Measurements from ENCODE around the gene CYB5B.

Gene CYB5B, protein sequence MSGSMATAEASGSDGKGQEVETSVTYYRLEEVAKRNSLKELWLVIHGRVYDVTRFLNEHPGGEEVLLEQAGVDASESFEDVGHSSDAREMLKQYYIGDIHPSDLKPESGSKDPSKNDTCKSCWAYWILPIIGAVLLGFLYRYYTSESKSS

DNA sequence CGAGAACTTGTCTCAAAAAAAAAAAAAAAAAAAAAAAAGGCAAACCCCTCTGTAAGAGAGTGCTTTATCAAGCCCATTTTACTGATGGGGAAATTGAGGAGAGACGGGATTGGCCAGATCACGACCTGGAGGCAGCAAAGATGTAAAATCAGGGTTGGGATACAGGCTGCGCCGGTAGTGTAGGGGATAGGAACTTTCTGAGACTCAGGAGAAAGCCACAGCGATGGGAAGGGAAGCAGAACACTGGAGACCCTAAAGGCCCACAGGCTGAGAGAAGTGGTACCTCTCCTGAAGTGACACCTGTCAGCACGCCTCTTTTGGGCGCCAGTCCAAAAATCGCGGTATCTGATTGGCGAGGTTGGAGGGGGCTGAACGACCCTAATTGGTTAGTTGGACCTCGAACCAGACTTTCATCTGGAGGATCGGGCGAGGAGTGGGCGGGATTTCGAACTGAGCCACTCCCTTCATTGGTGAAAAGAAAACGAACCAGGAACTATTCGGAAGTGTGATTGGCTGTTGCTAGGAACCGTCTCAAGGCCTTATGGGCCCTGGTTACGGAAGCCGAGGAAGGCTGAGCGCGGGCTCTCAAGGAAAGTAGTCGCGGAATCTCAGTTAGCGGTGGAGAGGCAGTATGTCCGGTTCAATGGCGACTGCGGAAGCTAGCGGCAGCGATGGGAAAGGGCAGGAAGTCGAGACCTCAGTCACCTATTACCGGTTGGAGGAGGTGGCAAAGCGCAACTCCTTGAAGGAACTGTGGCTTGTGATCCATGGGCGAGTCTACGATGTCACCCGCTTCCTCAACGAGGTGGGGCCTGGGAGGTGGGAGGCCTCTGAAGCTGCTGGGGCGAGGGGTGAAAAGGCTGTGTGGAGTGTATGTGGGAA, at the start of gene CYB5B:
Gene CYB5B, plus strand, starts transcription at position 567 of the 882 bp plus-strand sequence. Its CDS starts 65 bp downstream, at position 632.
- Histone ChIP-seq H3K9me3 (no peaks in the 10 kb centered on the region), H3K4me3 (peak within 1 kb of the TSS; percentile 57 to 80), H3K36me3 (peaks cover 9 to 20% (median 17%) of the 10 kb centered on the region in 3 donors), H3K4me1 (peaks cover 0 to 20% (median 7%) of the 10 kb centered on the region in 4 donors), H3K27me3 (no peaks in the 10 kb centered on the region), H3K27ac (peak within 1 kb of the TSS; percentile 65 to 78)
- intact Hi-C loops (cut with DNase I; ENCODE audit: low total_unique reads): no loop called here
- TF ChIP-seq, protein P1, sequence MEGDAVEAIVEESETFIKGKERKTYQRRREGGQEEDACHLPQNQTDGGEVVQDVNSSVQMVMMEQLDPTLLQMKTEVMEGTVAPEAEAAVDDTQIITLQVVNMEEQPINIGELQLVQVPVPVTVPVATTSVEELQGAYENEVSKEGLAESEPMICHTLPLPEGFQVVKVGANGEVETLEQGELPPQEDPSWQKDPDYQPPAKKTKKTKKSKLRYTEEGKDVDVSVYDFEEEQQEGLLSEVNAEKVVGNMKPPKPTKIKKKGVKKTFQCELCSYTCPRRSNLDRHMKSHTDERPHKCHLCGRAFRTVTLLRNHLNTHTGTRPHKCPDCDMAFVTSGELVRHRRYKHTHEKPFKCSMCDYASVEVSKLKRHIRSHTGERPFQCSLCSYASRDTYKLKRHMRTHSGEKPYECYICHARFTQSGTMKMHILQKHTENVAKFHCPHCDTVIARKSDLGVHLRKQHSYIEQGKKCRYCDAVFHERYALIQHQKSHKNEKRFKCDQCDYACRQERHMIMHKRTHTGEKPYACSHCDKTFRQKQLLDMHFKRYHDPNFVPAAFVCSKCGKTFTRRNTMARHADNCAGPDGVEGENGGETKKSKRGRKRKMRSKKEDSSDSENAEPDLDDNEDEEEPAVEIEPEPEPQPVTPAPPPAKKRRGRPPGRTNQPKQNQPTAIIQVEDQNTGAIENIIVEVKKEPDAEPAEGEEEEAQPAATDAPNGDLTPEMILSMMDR (IDR thresholded peaks at IDR 0.05): no peak
- DNase-seq: peak; percentile 95 to 96

DNA sequence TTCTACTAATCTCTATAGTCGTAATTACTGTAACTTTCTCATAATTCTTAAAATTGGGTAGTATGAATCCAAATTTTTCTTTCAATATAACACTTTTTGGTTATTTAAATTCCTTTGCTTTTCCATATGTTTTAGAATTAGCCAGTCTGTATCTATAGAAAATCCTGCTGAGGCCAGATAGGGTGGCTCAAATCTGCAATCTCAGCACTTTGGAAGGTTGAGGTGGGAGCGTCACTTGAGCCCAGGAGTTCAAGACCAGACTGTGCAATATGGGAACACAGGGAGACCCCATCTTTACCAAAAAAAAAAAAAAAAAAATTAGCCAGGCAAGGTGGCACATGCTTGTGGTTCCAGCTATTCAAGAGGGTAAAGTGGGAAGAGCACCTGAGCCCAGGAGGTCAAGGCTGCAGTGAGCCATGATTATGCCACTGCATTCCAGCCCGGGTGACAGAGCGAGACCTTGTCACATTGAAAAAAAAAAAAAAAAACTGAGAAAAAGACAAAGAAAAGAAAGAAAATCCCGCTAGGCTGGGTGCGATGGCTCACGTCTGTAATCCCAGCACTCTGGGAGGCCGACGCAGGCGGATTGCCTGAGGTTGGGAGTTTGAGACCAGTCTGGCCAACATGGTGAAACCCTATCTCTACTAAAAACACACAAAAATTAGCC, 47.9 kb upstream of the CYB5B start:
- Histone ChIP-seq H3K9me3 (no peaks in the 10 kb centered on the region), H3K36me3 (peaks cover 21 to 76% (median 26%) of the 10 kb centered on the region in 3 donors), H3K4me1 (no peaks in the 10 kb centered on the region), H3K27ac (no peak overlapping the region), H3K4me3 (no peak overlapping the region), H3K27me3 (no peaks in the 10 kb centered on the region)
- intact Hi-C loops (cut with DNase I; ENCODE audit: low total_unique reads): no loop called here
- TF ChIP-seq, protein P1 (IDR thresholded peaks at IDR 0.05): no peak
- no peak for DNase-seq

DNA sequence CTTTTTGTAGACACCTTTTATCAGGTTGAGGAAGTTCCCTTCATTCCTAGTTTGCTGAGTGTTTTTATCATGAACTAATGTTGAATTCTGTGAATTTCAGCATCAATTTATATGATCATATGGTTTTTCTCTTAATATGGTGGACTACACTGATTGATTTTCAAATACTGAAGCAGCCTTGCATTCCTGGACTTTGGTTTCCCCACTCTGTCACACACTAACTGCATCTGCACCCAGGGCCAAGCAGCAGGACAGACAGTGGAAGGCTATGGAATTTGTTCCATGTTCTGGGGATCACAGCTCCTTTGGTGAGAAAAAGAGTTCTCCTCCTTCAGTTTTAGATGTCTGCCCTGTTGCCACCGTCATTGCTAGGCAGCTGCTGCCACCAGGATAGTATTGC, 46.4 kb upstream of the CYB5B start:
- H3K36me3 ChIP-seq: peaks cover 31 to 77% (median 34%) of the 10 kb centered on the region in 3 donors
- H3K9me3 ChIP-seq: no peaks in the 10 kb centered on the region
- intact Hi-C loops (cut with DNase I; ENCODE audit: low total_unique reads): no loop called here
- DNase-seq: no peak
- TF ChIP-seq, protein P1 (IDR thresholded peaks at IDR 0.05): no peak
- H3K27me3 ChIP-seq: no peaks in the 10 kb centered on the region
- no peak overlapping the region for H3K27ac ChIP-seq
- no peak overlapping the region for H3K4me3 ChIP-seq
- no peaks in the 10 kb centered on the region for H3K4me1 ChIP-seq

DNA sequence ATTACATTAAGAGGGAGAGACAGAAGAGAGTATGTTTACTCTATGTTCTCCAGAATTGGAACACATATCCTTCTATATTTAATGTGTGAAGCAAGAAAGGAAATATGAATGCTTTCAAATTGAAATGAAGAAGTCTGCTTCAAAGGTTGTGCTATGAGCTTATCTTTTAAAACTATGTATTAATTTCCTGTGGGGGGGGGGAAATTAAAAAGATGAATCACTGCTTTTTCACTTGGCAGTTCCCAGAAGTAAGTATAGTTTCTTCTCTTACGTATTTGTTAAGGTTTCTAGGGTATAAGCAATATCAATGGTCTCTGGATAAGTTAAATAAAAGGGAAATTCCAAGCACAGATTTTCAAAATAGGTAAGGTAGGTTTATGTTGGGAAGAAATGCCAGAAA, 45.7 kb upstream of the CYB5B start:
- intact Hi-C loops (cut with DNase I; ENCODE audit: low total_unique reads): no loop called here
- Histone ChIP-seq H3K27me3 (no peaks in the 10 kb centered on the region), H3K9me3 (no peaks in the 10 kb centered on the region), H3K27ac (no peak overlapping the region), H3K4me1 (peaks cover 0 to 4% (median 0%) of the 10 kb centered on the region in 4 donors), H3K36me3 (peaks cover 31 to 79% (median 41%) of the 10 kb centered on the region in 3 donors), H3K4me3 (no peak overlapping the region)
- TF ChIP-seq, protein P1 (IDR thresholded peaks at IDR 0.05): no peak
- no peak for DNase-seq

DNA sequence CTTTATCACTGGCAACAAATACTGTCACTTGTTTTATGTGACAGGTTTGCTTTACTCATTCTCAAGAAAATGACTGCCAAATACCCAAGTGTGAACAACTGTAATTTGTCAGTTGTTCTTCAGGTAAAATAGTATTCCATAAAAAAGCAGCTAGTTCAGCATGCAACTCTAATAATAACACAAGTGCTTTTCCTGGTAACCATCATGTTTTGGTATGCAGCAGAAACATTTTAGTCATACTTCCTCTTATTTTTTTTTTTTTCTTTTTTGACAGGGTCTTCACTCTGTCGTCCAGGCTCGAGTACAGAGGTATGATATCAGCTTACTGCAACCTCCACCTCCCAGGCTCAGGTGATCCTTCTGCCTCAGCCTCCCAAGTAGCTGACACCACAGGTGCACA, 43.2 kb upstream of the CYB5B start:
- peaks cover 27 to 72% (median 42%) of the 10 kb centered on the region in 3 donors for H3K36me3 ChIP-seq

More for the DNA sequence above, 43.2 kb upstream of the CYB5B start:
- Histone ChIP-seq H3K9me3 (no peaks in the 10 kb centered on the region), H3K4me3 (no peak overlapping the region), H3K27me3 (no peaks in the 10 kb centered on the region), H3K4me1 (peaks cover 0 to 20% (median 11%) of the 10 kb centered on the region in 4 donors), H3K27ac (no peak overlapping the region)
- intact Hi-C loops (cut with DNase I; ENCODE audit: low total_unique reads): no loop called here
- TF ChIP-seq, protein P1 (IDR thresholded peaks at IDR 0.05): no peak
- no peak for DNase-seq
